Measurements from ENCODE around the gene ZDHHC18.

- TF ChIP-seq POLR2A (IDR thresholded peaks at IDR 0.05) (no peak), POLR2AphosphoS5 (IDR thresholded peaks at IDR 0.05) (no peak)
These were observed 53.3 kb downstream of the ZDHHC18 start for GRCh38 chr1:26879793-26880192.

Measured in suprapubic skin (tissue), 4 donors.